ENCODE measurements around the gene GMPR2. TPM values are rescaled to one million over a fixed set of nuclear protein-coding genes. Genes with fewer than 3 reads are reported as not detected.

The GMPR2 gene
- total and polyA plus RNA-seq, 2 of the 13 experiments (the other 11 are each of a cell fraction or from before 2014, with no cell fraction given), result 210 to 273 TPM

DNA sequence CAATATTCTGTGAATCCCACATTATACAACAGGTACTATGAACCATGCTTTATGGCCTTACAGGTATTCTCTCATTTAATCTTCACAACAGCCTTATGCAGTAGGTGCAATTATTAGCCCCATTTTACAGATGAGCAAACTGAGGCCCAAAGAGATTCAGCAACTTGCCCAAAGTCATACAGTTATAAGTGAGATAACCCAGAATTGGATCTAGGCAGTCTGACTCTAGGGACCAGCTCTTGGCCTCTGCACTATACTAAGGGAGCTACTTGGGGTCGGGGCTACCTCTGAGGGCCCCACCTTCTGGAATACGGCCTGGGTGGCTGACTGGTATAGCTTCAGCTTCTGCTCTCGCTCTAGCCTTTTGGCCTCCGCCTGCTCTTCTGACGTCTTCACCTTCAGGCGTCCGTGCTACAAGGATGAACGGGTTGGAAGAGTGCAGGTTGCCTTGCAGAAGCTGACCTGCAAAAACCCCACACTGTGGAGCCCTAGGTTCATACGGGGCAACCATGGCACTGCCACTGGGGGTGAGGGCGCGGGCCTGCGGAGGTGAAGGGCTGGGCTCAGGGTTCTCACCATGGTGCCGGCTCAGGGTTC is 37.9 kb downstream of the GMPR2 start (continued):
- TF ChIP-seq ZNF33B (CRISPR knock-in tag; IDR thresholded peaks at IDR 0.05), result peak; percentile 96
- TF ChIP-seq ZNF7 (CRISPR knock-in tag; IDR thresholded peaks at IDR 0.05), result no peak
- TF ChIP-seq HNRNPL (IDR thresholded peaks at IDR 0.05; ENCODE audit: low read depth, low read length), result peak; percentile 95
- no peak for TF ChIP-seq TSC22D2 (CRISPR knock-in tag; IDR thresholded peaks at IDR 0.05; ENCODE audit: borderline replicate concordance)
- peak; percentile 100 for TF ChIP-seq CHD4 (IDR thresholded peaks at IDR 0.05; ENCODE audit: borderline replicate concordance, low read length)
- 0 out of 2 replicates have a peak, but pooled peaks have one; percentile 18 for TF ChIP-seq SP1 (IDR thresholded peaks at IDR 0.05)
- TF ChIP-seq SP1 (CRISPR knock-in tag; IDR thresholded peaks at IDR 0.05), result no peak
- TF ChIP-seq ELK4 (CRISPR knock-in tag; IDR thresholded peaks at IDR 0.05; ENCODE audit: borderline replicate concordance), result 0 out of 2 replicates have a peak, but pooled peaks have one; percentile 50
- peak; percentile 3; the same call in 1 of the 2 replicates for TF ChIP-seq ZNF646 (CRISPR knock-in tag; IDR thresholded peaks at IDR 0.05)
- 0 out of 2 replicates have a peak, but pooled peaks have one; percentile 25 for TF ChIP-seq ISX (CRISPR knock-in tag; conservative IDR thresholded peaks at IDR 0.05)
- TF ChIP-seq KDM6A (CRISPR knock-in tag; IDR thresholded peaks at IDR 0.05; ENCODE audit: low read depth), result peak; percentile 31; the same call in 1 of the 2 replicates
- TF ChIP-seq ZNF292 (CRISPR knock-in tag; IDR thresholded peaks at IDR 0.05; ENCODE audit: borderline replicate concordance, low read depth), result 0 out of 2 replicates have a peak, but pooled peaks have one; percentile 19
- TF ChIP-seq ZKSCAN5 (CRISPR knock-in tag; IDR thresholded peaks at IDR 0.05), result 0 out of 2 replicates have a peak, but pooled peaks have one; percentile 72
- no peak for TF ChIP-seq TCF7L2 (IDR thresholded peaks at IDR 0.05; ENCODE audit: low read depth, low read length)
- peak; percentile 92; the same call in 1 of the 2 replicates for TF ChIP-seq NFATC3 (CRISPR knock-in tag; IDR thresholded peaks at IDR 0.05)
- TF ChIP-seq KDM1A (CRISPR knock-in tag; IDR thresholded peaks at IDR 0.05), result peak; percentile 96
- TF ChIP-seq HDAC2 (CRISPR knock-in tag; IDR thresholded peaks at IDR 0.05), result 0 out of 2 replicates have a peak, but pooled peaks have one; percentile 53
- TF ChIP-seq, protein P1, sequence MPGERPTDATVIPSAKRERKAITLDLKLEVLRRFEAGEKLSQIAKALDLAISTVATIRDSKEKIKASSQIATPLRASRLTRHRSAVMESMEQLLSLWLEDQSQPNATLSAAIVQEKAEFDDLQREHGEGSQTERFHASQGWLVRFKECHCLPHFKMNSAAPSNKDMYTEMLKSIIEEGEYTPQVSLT (CRISPR knock-in tag; IDR thresholded peaks at IDR 0.05; ENCODE audit: borderline replicate concordance, low read depth), result peak; percentile 93; the same call in 1 of the 2 replicates
- TF ChIP-seq MAF1 (CRISPR knock-in tag; IDR thresholded peaks at IDR 0.05; ENCODE audit: borderline replicate concordance), result peak; percentile 76; the same call in 1 of the 2 replicates
